Endothelial cell of umbilical vein (primary cell): ENCODE results near the gene SMIM3. TPM values are rescaled to one million over a fixed set of nuclear protein-coding genes. Genes with fewer than 3 reads are reported as not detected.

ENCODE experiments used
- BruUV-seq: library from RNA; stranded (reverse); fragments of 400-500 nt; replicated peaks from 2 replicates; lab custom pipeline; 2021; lab: Mats Ljungman, UMichigan
- CTCF ChIA-PET: fragments of 300-600, 350-600 bp; sonication (Branson Sonifier 250); formaldehyde crosslinking; loops from one replicate; lab custom pipeline; 2021; ENCODE audit warnings: antibody characterized with exemption, inconsistent platforms; lab: Charles Lee
- POLR2A ChIA-PET: fragments of 300-600, 350-600 bp; sonication (Branson Sonifier 250); formaldehyde crosslinking; loops from one replicate; lab custom pipeline; 2021; ENCODE audit warnings: antibody characterized with exemption, inconsistent platforms; lab: Charles Lee
- DNase-seq: peaks from one replicate; pipeline ENCODE4 v3.0.0-alpha.2; 2011; ENCODE audit warnings: low read depth, low spot score
- FAIRE-seq: peaks from 2 replicates; lab custom pipeline; 2011; peaks lifted over from hg19 to GRCh38; lab: Jason Lieb, UNC
- H2AFZ ChIP-seq: 2 replicates; pipeline ENCODE4 v1.6.0; 2012; ENCODE audit warnings: low read depth, low read length, control low read depth, inconsistent platforms
- H3K27ac ChIP-seq: 2 replicates; pipeline ENCODE4 v1.5.1; 2011; ENCODE audit warnings: low read depth, mild to moderate bottlenecking, control low read depth, low read length, moderate library complexity; ENCODE audit not compliant: insufficient read depth
- H3K27me3 ChIP-seq, 2 experiments: 2 replicates each; pipeline versions ENCODE4 v1.6.0 to v1.6.1; 2011; ENCODE audit warnings: low read length in 2 of 2, mixed read lengths in 1 of 2; ENCODE audit not compliant: control insufficient read depth in 2 of 2, insufficient read depth in 2 of 2
- H3K36me3 ChIP-seq, 2 experiments: 2 replicates in 1 of 2; 3 replicates in 1 of 2; pipeline ENCODE4 v1.5.1; 2011; ENCODE audit warnings: low read length in 2 of 2, mild to moderate bottlenecking in 1 of 2, moderate library complexity in 1 of 2; ENCODE audit not compliant: control insufficient read depth in 2 of 2, insufficient read depth in 2 of 2; ENCODE audit errors: extremely low read depth in 1 of 2
- H3K4me1 ChIP-seq: 3 replicates; pipeline ENCODE4 v1.5.1; 2011; ENCODE audit warnings: mild to moderate bottlenecking, low read length; ENCODE audit not compliant: control insufficient read depth, insufficient read depth; ENCODE audit errors: extremely low read depth
- H3K4me2 ChIP-seq: 2 replicates; pipeline ENCODE4 v1.6.1; 2011; ENCODE audit warnings: low read length, control low read depth, mixed read lengths; ENCODE audit not compliant: insufficient read depth
- H3K4me3 ChIP-seq, 3 experiments: fragments of 200-600 bp in 1 of 3; sonication (generic), shearing (Covaris generic) in 1 of 3; replicated peaks in 1 of 3; 2 replicates each; pipeline ENCODE4 v1.5.1; 2011 to 2016; ENCODE audit warnings: control low read depth in 3 of 3, low read length in 3 of 3, mild to moderate bottlenecking in 2 of 3, inconsistent platforms in 1 of 3, low read depth in 1 of 3, moderate library complexity in 1 of 3; ENCODE audit not compliant: insufficient read depth in 1 of 3
- H3K79me2 ChIP-seq: 2 replicates; pipeline ENCODE4 v1.6.0; 2012; ENCODE audit warnings: low read length, inconsistent platforms; ENCODE audit not compliant: control insufficient read depth, insufficient read depth
- H3K9ac ChIP-seq: replicated peaks from 2 replicates; pipeline ENCODE3; 2011; ENCODE audit warnings: low read length, control low read depth; ENCODE audit not compliant: insufficient read depth; ENCODE audit errors: extremely low read depth
- H3K9me1 ChIP-seq: replicated peaks from 3 replicates; pipeline ENCODE4 v1.6.0; 2011; ENCODE audit warnings: mild to moderate bottlenecking, low read length; ENCODE audit not compliant: control insufficient read depth, insufficient read depth; ENCODE audit errors: extremely low read depth
- H3K9me3 ChIP-seq: replicated peaks from 2 replicates; pipeline ENCODE4 v1.5.1; 2012; ENCODE audit warnings: low read length, inconsistent platforms; ENCODE audit not compliant: control insufficient read depth, insufficient read depth
- H4K20me1 ChIP-seq: replicated peaks from 2 replicates; pipeline ENCODE3; 2011; ENCODE audit warnings: mild to moderate bottlenecking, low read length; ENCODE audit not compliant: control insufficient read depth, insufficient read depth; ENCODE audit errors: extremely low read depth
- CTCF ChIP-seq, 2 donors: IDR thresholded peaks; 1 replicate in 1 of 2; 2 replicates in 1 of 2; pipeline ENCODE4 v1.5.1; 2011; ENCODE audit warnings: low read length in 2 of 2, mild to moderate bottlenecking in 2 of 2, moderate library complexity in 2 of 2, control low read depth in 1 of 2, inconsistent platforms in 1 of 2, low read depth in 1 of 2; ENCODE audit not compliant: insufficient read depth in 1 of 2; ENCODE audit errors: extremely low read depth in 1 of 2
- EZH2 ChIP-seq: IDR thresholded peaks from 2 replicates; pipeline ENCODE4 v1.6.1; 2012; ENCODE audit warnings: borderline replicate concordance, low read depth, mild to moderate bottlenecking, moderate library complexity, low read length, inconsistent platforms; ENCODE audit not compliant: severe bottlenecking
- FOS ChIP-seq: IDR thresholded peaks from 2 replicates; pipeline ENCODE4 v1.6.1; 2011; ENCODE audit warnings: mild to moderate bottlenecking, low read length, moderate library complexity, borderline replicate concordance; ENCODE audit not compliant: insufficient read depth
- GATA2 ChIP-seq: IDR thresholded peaks from 2 replicates; pipeline ENCODE4 v1.7.0; 2011; ENCODE audit warnings: low read depth, mild to moderate bottlenecking, moderate library complexity, mixed read lengths, low read length; ENCODE audit not compliant: insufficient read length, insufficient read depth
- JUN ChIP-seq: IDR thresholded peaks from 2 replicates; pipeline ENCODE4 v1.6.1; 2011; ENCODE audit warnings: borderline replicate concordance, low read depth; ENCODE audit not compliant: insufficient read length, insufficient read depth
- MYC ChIP-seq: IDR thresholded peaks from one replicate; pipeline ENCODE4 v1.6.1; 2011; ENCODE audit warnings: mild to moderate bottlenecking, low read depth, low read length
- POLR2A ChIP-seq: IDR thresholded peaks from 2 replicates; pipeline ENCODE4 v1.6.1; 2012; ENCODE audit warnings: low read depth, mild to moderate bottlenecking, control low read depth, low read length
- POLR2AphosphoS5 ChIP-seq: IDR thresholded peaks from 2 replicates; pipeline ENCODE4 v1.6.1; 2012; ENCODE audit warnings: low read depth, mild to moderate bottlenecking, control low read depth, low read length, moderate library complexity; ENCODE audit not compliant: insufficient read depth
- dilution Hi-C: fragments of 300-500 bp; cut with MboI; formaldehyde crosslinking; loops from one replicate; pipeline ENCODE4 v1.15.0; 2019; ENCODE audit warnings: low sequenced_read_pairs; ENCODE audit not compliant: extremely low pct_ligation_motif_present
- intact Hi-C: fragments of 100-400 bp; cut with micrococcal nuclease; formaldehyde crosslinking; loops from one replicate; pipeline ENCODE4 v1.10.0; 2022
- polyA plus RNA-seq, 4 experiments: library from polyadenylated mRNA; depleted of rRNA in 3 of 4; stranded (reverse) in 3 of 4; unstranded in 1 of 4; fragments of >200 nt; gene quantifications; 2 replicates each; pipeline versions ENCODE4 v1.2.1 to v1.2.3, GENCODE V29; 2011 to 2012; ENCODE audit warnings: missing spikeins in 1 of 4
- total RNA-seq: library from RNA; stranded (reverse); gene quantifications from 2 replicates; pipeline ENCODE4 v1.2.3, GENCODE V29; 2021
- TF ChIP-seq, protein P1 (sequence below): IDR thresholded peaks from 2 replicates; pipeline ENCODE4 v1.6.1; 2011; ENCODE audit not compliant: insufficient read depth, insufficient read length

Gene SMIM3
- total and polyA plus RNA-seq, 2 donors (not counting 3 experiments of a cell fraction or from before 2014, with no cell fraction given): 1.0 to 2.0 TPM

- Histone ChIP-seq H2AFZ (peak overlapping the region; percentile 91), H3K9me1 (no peaks in the 10 kb centered on the region), H3K4me3 (peak overlapping the region in 2 of 3 experiments; percentile 62 to 80), H3K27me3 (peaks cover 0 to 5% of the 10 kb centered on the region in 2 experiments), H3K36me3 (peaks cover 3 to 8% of the 10 kb centered on the region in 2 experiments), H3K9me3 (no peaks in the 10 kb centered on the region), H3K4me2 (peak overlapping the region; percentile 49), H4K20me1 (no peaks in the 10 kb centered on the region), H3K27ac (peak overlapping the region; percentile 76), H3K9ac (peak overlapping the region; percentile 75), H3K4me1 (peaks cover 13% of the 10 kb centered on the region), H3K79me2 (peaks cover 33% of the 10 kb centered on the region)
- POLR2A ChIA-PET: no interaction called here
- DNase-seq (no peak), FAIRE-seq (peak; percentile 28)
- intact Hi-C loops (loop anchor here (1.0 to 2.0 kb wide), 3 partner anchors 19 to 322 kb away; partner anchors contain the start of genes RBM22, SMIM3 and TNIP1), dilution Hi-C loops (no loop called here)
- CTCF ChIA-PET: interaction anchor here (1.0 to 1.9 kb wide), 4 partner anchors 15 to 58 kb away, joined by 3 to 14 read pairs (median 7); partner anchors contain the start of genes RBM22 and SMIM3
- TF ChIP-seq POLR2A: no peak
- TF ChIP-seq FOS: no peak
- no peak for TF ChIP-seq GATA2
- no peak for TF ChIP-seq JUN
- TF ChIP-seq CTCF (IDR thresholded peaks at IDR 0.05; ENCODE audit: extremely low read depth in 1 of 2, insufficient read depth in 1 of 2, low read depth in 1 of 2, low read length in 2 of 2): no peak
- TF ChIP-seq EZH2: no peak
- TF ChIP-seq, protein P1, sequence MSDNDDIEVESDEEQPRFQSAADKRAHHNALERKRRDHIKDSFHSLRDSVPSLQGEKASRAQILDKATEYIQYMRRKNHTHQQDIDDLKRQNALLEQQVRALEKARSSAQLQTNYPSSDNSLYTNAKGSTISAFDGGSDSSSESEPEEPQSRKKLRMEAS: no peak
- TF ChIP-seq POLR2AphosphoS5: no peak
- TF ChIP-seq MYC: no peak
- BruUV-seq: no TSS peak
Measured at GRCh38 chr5:150759334-150759583, 19.3 kb upstream of the SMIM3 start.
